ENCODE data around the gene COQ8B.

Gene COQ8B

GRCh38 chr19:40719414-40719894, 2.8 kb upstream of the COQ8B start:
- H3K4me2 ChIP-seq (ENCODE audit: low read length) = peak overlapping the region; percentile 88
- peak overlapping the region; percentile 92 for H3K9ac ChIP-seq (ENCODE audit: low read length)
- H3K36me3 ChIP-seq (ENCODE audit: insufficient read depth, low read length) = no peaks in the 10 kb centered on the region
- H3K79me2 ChIP-seq (ENCODE audit: insufficient read depth, low read length) = peaks cover 2% of the 10 kb centered on the region; the same call in 1 of the 2 replicates
- H3K9me3 ChIP-seq (ENCODE audit: low read length) = no peaks in the 10 kb centered on the region
- TF ChIP-seq CTCF (IDR thresholded peaks at IDR 0.05; ENCODE audit: low read length) (no peak), EZH2 (IDR thresholded peaks at IDR 0.05; ENCODE audit: borderline replicate concordance, low read length) (no peak)
- H3K4me1 ChIP-seq (ENCODE audit: insufficient read depth, low read length, severe bottlenecking) = peaks cover 43% of the 10 kb centered on the region
- peak overlapping the region; percentile 72 for H3K27ac ChIP-seq (ENCODE audit: low read depth, low read length, poor library complexity, severe bottlenecking)
- no peaks in the 10 kb centered on the region for H3K27me3 ChIP-seq (ENCODE audit: insufficient read depth, low read length)
- no peaks in the 10 kb centered on the region for H3F3A ChIP-seq (ENCODE audit: insufficient read depth, low read length)
- no peaks in the 10 kb centered on the region for H3K9me2 ChIP-seq (ENCODE audit: low read depth, low read length)
- no peak overlapping the region for H2AFZ ChIP-seq (ENCODE audit: low read length)
- peak overlapping the region; percentile 95 for H3K4me3 ChIP-seq (ENCODE audit: low read depth, low read length, poor library complexity, severe bottlenecking)
- H4K20me1 ChIP-seq (ENCODE audit: insufficient read depth, low read length) = no peaks in the 10 kb centered on the region

- Histone ChIP-seq H3K36me3 (ENCODE audit: insufficient read depth, low read length) (no peaks in the 10 kb centered on the region), H2AFZ (ENCODE audit: low read length) (no peak overlapping the region), H3K9ac (ENCODE audit: low read length) (peak overlapping the region; percentile 92), H3K4me2 (ENCODE audit: low read length) (peak overlapping the region; percentile 88), H3F3A (ENCODE audit: insufficient read depth, low read length) (no peaks in the 10 kb centered on the region), H3K79me2 (ENCODE audit: insufficient read depth, low read length) (peaks cover 2% of the 10 kb centered on the region; the same call in 1 of the 2 replicates), H4K20me1 (ENCODE audit: insufficient read depth, low read length) (no peaks in the 10 kb centered on the region), H3K9me2 (ENCODE audit: low read depth, low read length) (no peaks in the 10 kb centered on the region), H3K9me3 (ENCODE audit: low read length) (no peaks in the 10 kb centered on the region), H3K27me3 (ENCODE audit: insufficient read depth, low read length) (no peaks in the 10 kb centered on the region), H3K4me3 (ENCODE audit: low read depth, low read length, poor library complexity, severe bottlenecking) (peak overlapping the region; percentile 95), H3K4me1 (ENCODE audit: insufficient read depth, low read length, severe bottlenecking) (peaks cover 48% of the 10 kb centered on the region), H3K27ac (ENCODE audit: low read depth, low read length, poor library complexity, severe bottlenecking) (peak overlapping the region; percentile 72)
- TF ChIP-seq EZH2 (IDR thresholded peaks at IDR 0.05; ENCODE audit: borderline replicate concordance, low read length) = no peak
- no peak for TF ChIP-seq CTCF (IDR thresholded peaks at IDR 0.05; ENCODE audit: low read length)
These were observed 2.2 kb upstream of the COQ8B start for GRCh38 chr19:40718774-40719391.

GRCh38 chr19:40717880-40718773, 1.4 kb upstream of the COQ8B start:
- Histone ChIP-seq H3K27ac (ENCODE audit: low read depth, low read length, poor library complexity, severe bottlenecking) (peak overlapping the region; percentile 72), H3K4me3 (ENCODE audit: low read depth, low read length, poor library complexity, severe bottlenecking) (peak overlapping the region; percentile 95), H2AFZ (ENCODE audit: low read length) (no peak overlapping the region), H3K36me3 (ENCODE audit: insufficient read depth, low read length) (no peaks in the 10 kb centered on the region), H4K20me1 (ENCODE audit: insufficient read depth, low read length) (no peaks in the 10 kb centered on the region), H3K4me2 (ENCODE audit: low read length) (peak overlapping the region; percentile 88), H3F3A (ENCODE audit: insufficient read depth, low read length) (no peaks in the 10 kb centered on the region), H3K79me2 (ENCODE audit: insufficient read depth, low read length) (peaks cover 2% of the 10 kb centered on the region; the same call in 1 of the 2 replicates), H3K9me3 (ENCODE audit: low read length) (no peaks in the 10 kb centered on the region), H3K4me1 (ENCODE audit: insufficient read depth, low read length, severe bottlenecking) (peaks cover 48% of the 10 kb centered on the region), H3K9ac (ENCODE audit: low read length) (peak overlapping the region; percentile 92), H3K27me3 (ENCODE audit: insufficient read depth, low read length) (no peaks in the 10 kb centered on the region), H3K9me2 (ENCODE audit: low read depth, low read length) (no peaks in the 10 kb centered on the region)
- TF ChIP-seq EZH2 (IDR thresholded peaks at IDR 0.05; ENCODE audit: borderline replicate concordance, low read length) (no peak), CTCF (IDR thresholded peaks at IDR 0.05; ENCODE audit: low read length) (no peak)

Data from OCI-LY1 (cell line).